HG02588 (cell line): ENCODE data around the gene IQCE.

Source experiments
- ATAC-seq: cut with Tn5 transposase; IDR thresholded peaks from one replicate; pipeline ENCODE4 v1.9.1; 2021; ENCODE audit warnings: mild to moderate bottlenecking, moderate library complexity; ENCODE audit not compliant: unreplicated experiment

The IQCE gene

GRCh38 chr7:2613098-2613930 is 54.5 kb downstream of the IQCE start:
- no peak for ATAC-seq

- no peak for ATAC-seq
These were observed 55.3 kb downstream of the IQCE start for GRCh38 chr7:2613931-2614600.

GRCh38 chr7:2614631-2615330 is 56.0 kb downstream of the IQCE start:
- no peak for ATAC-seq

- ATAC-seq, result no peak
These were observed 57.9 kb downstream of the IQCE start for GRCh38 chr7:2616387-2617324.

GRCh38 chr7:2617325-2617905 is 58.6 kb downstream of the IQCE start:
- no peak for ATAC-seq

- ATAC-seq, result no peak
These were observed 60.3 kb downstream of the IQCE start for GRCh38 chr7:2619116-2619515.

- ATAC-seq, result no peak
These were observed 62.5 kb downstream of the IQCE start for GRCh38 chr7:2621061-2621828.

- ATAC-seq, result no peak
These were observed 63.3 kb downstream of the IQCE start for GRCh38 chr7:2621948-2622640.

- ATAC-seq, result no peak
These were observed 64.3 kb downstream of the IQCE start for GRCh38 chr7:2622869-2623697.

- no peak for ATAC-seq
These were observed 64.9 kb downstream of the IQCE start for GRCh38 chr7:2623698-2624014.

- no peak for ATAC-seq
These were observed 65.6 kb downstream of the IQCE start for GRCh38 chr7:2624293-2624886.

- no peak for ATAC-seq
These were observed 67.8 kb downstream of the IQCE start for GRCh38 chr7:2626498-2627117.

GRCh38 chr7:2627258-2628129 is 68.7 kb downstream of the IQCE start:
- no peak for ATAC-seq

GRCh38 chr7:2628130-2628482 is 69.3 kb downstream of the IQCE start:
- ATAC-seq, result no peak

GRCh38 chr7:2628891-2629290 is 70.1 kb downstream of the IQCE start:
- no peak for ATAC-seq
